CD8-positive, alpha-beta memory T cell (primary cell): ENCODE measurements around the gene TMEM217. TPM values are rescaled to one million over a fixed set of nuclear protein-coding genes. Genes with fewer than 3 reads are reported as not detected.

ENCODE experiments used
- CTCF ChIA-PET: fragments of 350-600 bp; sonication (Branson Sonifier 250); formaldehyde crosslinking; loops from one replicate; lab custom pipeline; 2021; ENCODE audit warnings: antibody characterized with exemption; lab: Charles Lee
- POLR2A ChIA-PET: fragments of 350-600 bp; sonication (Branson Sonifier 250); formaldehyde crosslinking; loops from one replicate; lab custom pipeline; 2021; ENCODE audit warnings: antibody characterized with exemption; lab: Charles Lee
- DNase-seq, 5 donors: peaks; one replicate each; pipeline versions ENCODE4 v3.0.0 to v3.0.0-alpha.2; 2020 to 2022; ENCODE audit warnings: mixed read lengths in 1 of 5
- H3K27ac ChIP-seq: one replicate; pipeline ENCODE4 v1.7.0; 2013; ENCODE audit warnings: low read depth, mild to moderate bottlenecking, low read length, moderate library complexity
- H3K27me3 ChIP-seq: 2 replicates; pipeline ENCODE4 v1.7.0; 2013; ENCODE audit warnings: low read length, mild to moderate bottlenecking; ENCODE audit not compliant: insufficient read depth, poor library complexity, severe bottlenecking
- H3K36me3 ChIP-seq: 2 replicates; pipeline ENCODE4 v1.7.0; 2013; ENCODE audit warnings: mild to moderate bottlenecking, low read length, moderate library complexity; ENCODE audit not compliant: insufficient read depth
- H3K4me1 ChIP-seq: 2 replicates; pipeline ENCODE4 v1.7.0; 2013; ENCODE audit warnings: mild to moderate bottlenecking, low read length, moderate library complexity; ENCODE audit not compliant: insufficient read depth
- H3K4me3 ChIP-seq: 2 replicates; pipeline ENCODE4 v1.7.0; 2013; ENCODE audit warnings: mild to moderate bottlenecking, low read length
- H3K9me3 ChIP-seq: 2 replicates; pipeline ENCODE4 v1.7.0; 2013; ENCODE audit warnings: mild to moderate bottlenecking, low read length
- H3K27ac Mint-ChIP-seq, 8 donors: one replicate each; pipeline ENCODE4 v1.8.0; 2020 to 2021; ENCODE audit warnings: mixed read lengths in 8 of 8, mild to moderate bottlenecking in 6 of 8, inconsistent platforms in 3 of 8, moderate library complexity in 3 of 8
- H3K27me3 Mint-ChIP-seq, 2 donors: one replicate each; pipeline ENCODE4 v1.8.0; 2020 to 2021; ENCODE audit warnings: mixed read lengths in 2 of 2, mild to moderate bottlenecking in 1 of 2, moderate library complexity in 1 of 2
- H3K36me3 Mint-ChIP-seq, 3 donors: one replicate each; pipeline ENCODE4 v1.8.0; 2020 to 2021; ENCODE audit warnings: mixed read lengths in 3 of 3, inconsistent platforms in 1 of 3, mild to moderate bottlenecking in 1 of 3
- H3K4me1 Mint-ChIP-seq, 3 donors: one replicate each; pipeline ENCODE4 v1.8.0; 2020 to 2021; ENCODE audit warnings: mixed read lengths in 3 of 3, inconsistent platforms in 1 of 3, mild to moderate bottlenecking in 1 of 3
- H3K4me3 Mint-ChIP-seq, 7 donors: one replicate each; pipeline ENCODE4 v1.8.0; 2020 to 2021; ENCODE audit warnings: mixed read lengths in 7 of 7, mild to moderate bottlenecking in 6 of 7, moderate library complexity in 4 of 7, inconsistent platforms in 2 of 7
- H3K9me3 Mint-ChIP-seq, 5 donors: one replicate each; pipeline ENCODE4 v1.8.0; 2020 to 2022; ENCODE audit warnings: mixed read lengths in 5 of 5, mild to moderate bottlenecking in 3 of 5, moderate library complexity in 2 of 5, inconsistent platforms in 1 of 5
- polyA plus RNA-seq: library from polyadenylated mRNA; unstranded; fragments of 300-500 nt; fragmentation: Illumina TruSeq; gene quantifications from one replicate; pipeline ENCODE4 v1.2.3, GENCODE V29; 2021
- total RNA-seq, 2 experiments: library from RNA; stranded (reverse); gene quantifications; one replicate each; pipeline ENCODE4 v1.2.3, GENCODE V29; 2021

TMEM217 gene
- total and polyA plus RNA-seq, 3 experiments from 2014 or later: 0.44 to 6.6 (median 4.2) TPM

DNA sequence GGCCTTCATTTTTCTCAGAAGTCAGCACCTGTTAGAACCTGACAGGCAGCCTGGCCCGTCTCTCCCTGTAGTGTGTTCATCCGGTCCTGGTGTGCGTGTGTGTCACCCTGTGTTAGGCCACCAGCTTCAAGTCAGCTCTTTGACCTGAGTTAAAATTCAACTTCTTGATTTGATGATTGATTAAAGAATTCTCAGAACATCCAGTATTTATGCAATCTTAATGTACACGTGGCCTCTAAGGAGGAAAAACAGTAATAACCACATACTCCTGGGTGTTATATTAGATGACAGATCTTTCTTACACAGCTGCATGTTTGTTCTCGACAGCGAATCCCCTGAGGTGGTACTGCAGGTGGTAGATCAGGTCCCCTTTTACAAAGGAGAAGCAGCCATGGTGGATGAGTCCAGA is 19.1 kb upstream of the TMEM217 start:
- Histone ChIP-seq H3K4me3 (no peak overlapping the region), H3K36me3 (peaks cover 16% of the 10 kb centered on the region), H3K27ac (no peak overlapping the region), H3K27me3 (no peaks in the 10 kb centered on the region), H3K9me3 (no peaks in the 10 kb centered on the region), H3K4me1 (peaks cover 7% of the 10 kb centered on the region)
- no peaks in the 10 kb centered on the region for H3K9me3 Mint-ChIP-seq
- POLR2A ChIA-PET: no interaction called here
- H3K27ac Mint-ChIP-seq: no peak overlapping the region
- CTCF ChIA-PET: interaction anchor here (0.5 to 0.7 kb wide), 2 partner anchors 49 to 516 kb away, joined by 3 read pairs; no protein-coding TSS in a partner anchor
- DNase-seq: no peak
- no peaks in the 10 kb centered on the region for H3K27me3 Mint-ChIP-seq
- peaks cover 3 to 60% (median 10%) of the 10 kb centered on the region in 3 donors for H3K36me3 Mint-ChIP-seq
- H3K4me3 Mint-ChIP-seq: no peak overlapping the region
- peaks cover 34 to 55% (median 52%) of the 10 kb centered on the region in 3 donors for H3K4me1 Mint-ChIP-seq

DNA sequence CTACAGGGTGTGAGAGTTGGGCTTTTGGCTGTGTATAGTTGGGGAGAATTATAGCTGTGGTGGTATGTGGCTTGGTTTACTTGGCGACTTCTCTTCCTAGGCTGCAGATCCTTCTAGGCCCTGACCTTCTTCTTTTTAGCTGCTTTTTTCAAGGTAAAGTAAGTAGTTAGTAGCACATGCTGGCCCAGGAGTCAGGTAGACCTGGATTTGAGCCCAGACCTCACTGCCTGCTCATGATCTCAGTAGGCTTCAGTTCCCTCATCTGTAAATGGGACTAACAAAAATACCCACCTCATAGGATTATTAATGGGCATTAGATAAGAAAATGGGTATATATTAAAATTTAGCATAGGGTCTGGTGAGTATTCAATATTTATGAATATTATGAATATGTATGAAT is 17.4 kb upstream of the TMEM217 start:
- POLR2A ChIA-PET: interaction anchor here (0.5 kb wide), 1 partner anchor 1617 kb away, joined by 3 read pairs; no protein-coding TSS in a partner anchor
- peaks cover 3 to 55% (median 13%) of the 10 kb centered on the region in 3 donors for H3K36me3 Mint-ChIP-seq
- no peak overlapping the region for H3K27ac ChIP-seq
- H3K4me3 Mint-ChIP-seq: no peak overlapping the region
- no peaks in the 10 kb centered on the region for H3K27me3 Mint-ChIP-seq
- H3K27me3 ChIP-seq: no peaks in the 10 kb centered on the region
- H3K4me1 ChIP-seq: peaks cover 7% of the 10 kb centered on the region
- no peak overlapping the region for H3K4me3 ChIP-seq
- H3K9me3 ChIP-seq: no peaks in the 10 kb centered on the region
- H3K4me1 Mint-ChIP-seq: peaks cover 37 to 64% (median 52%) of the 10 kb centered on the region in 3 donors
- H3K27ac Mint-ChIP-seq: peak overlapping the region in 2 of 8 donors; percentile 25 to 60
- DNase-seq: no peak
- peaks cover 12% of the 10 kb centered on the region for H3K36me3 ChIP-seq
- CTCF ChIA-PET: no interaction called here
- no peaks in the 10 kb centered on the region for H3K9me3 Mint-ChIP-seq

- Mint-ChIP-seq H3K4me1 (peaks cover 29 to 56% (median 48%) of the 10 kb centered on the region in 3 donors), H3K4me3 (no peak overlapping the region)
Measured at GRCh38 chr6:37273690-37274089, 15.7 kb upstream of the TMEM217 start.

GRCh38 chr6:37272834-37273566 is 15.1 kb upstream of the TMEM217 start:
- Histone ChIP-seq H3K4me3 (no peak overlapping the region), H3K27ac (no peak overlapping the region), H3K9me3 (no peaks in the 10 kb centered on the region), H3K4me1 (peaks cover 7% of the 10 kb centered on the region), H3K27me3 (no peaks in the 10 kb centered on the region), H3K36me3 (no peaks in the 10 kb centered on the region)
- H3K27me3 Mint-ChIP-seq: no peaks in the 10 kb centered on the region
- H3K9me3 Mint-ChIP-seq: no peaks in the 10 kb centered on the region
- H3K27ac Mint-ChIP-seq: peak overlapping the region in 5 of 8 donors; percentile 29 to 73 (median 56)
- no peak for DNase-seq
- H3K4me1 Mint-ChIP-seq: peaks cover 29 to 51% (median 42%) of the 10 kb centered on the region in 3 donors
- ChIA-PET CTCF (no interaction called here), POLR2A (no interaction called here)
- peak overlapping the region in 5 of 7 donors; percentile 14 to 53 (median 38) for H3K4me3 Mint-ChIP-seq
- H3K36me3 Mint-ChIP-seq: peaks cover 3 to 54% (median 19%) of the 10 kb centered on the region in 3 donors

More at GRCh38 chr6:37273690-37274089, 15.7 kb upstream of the TMEM217 start:
- Mint-ChIP-seq H3K9me3 (no peaks in the 10 kb centered on the region), H3K27me3 (no peaks in the 10 kb centered on the region), H3K27ac (peak overlapping the region in 1 of 8 donors; percentile 48), H3K36me3 (peaks cover 3 to 51% (median 19%) of the 10 kb centered on the region in 3 donors)
- no peak for DNase-seq
- no peaks in the 10 kb centered on the region for H3K9me3 ChIP-seq
- H3K27ac ChIP-seq: no peak overlapping the region
- ChIA-PET POLR2A (no interaction called here), CTCF (no interaction called here)
- H3K36me3 ChIP-seq: no peaks in the 10 kb centered on the region
- no peak overlapping the region for H3K4me3 ChIP-seq
- peaks cover 7% of the 10 kb centered on the region for H3K4me1 ChIP-seq
- no peaks in the 10 kb centered on the region for H3K27me3 ChIP-seq

DNA sequence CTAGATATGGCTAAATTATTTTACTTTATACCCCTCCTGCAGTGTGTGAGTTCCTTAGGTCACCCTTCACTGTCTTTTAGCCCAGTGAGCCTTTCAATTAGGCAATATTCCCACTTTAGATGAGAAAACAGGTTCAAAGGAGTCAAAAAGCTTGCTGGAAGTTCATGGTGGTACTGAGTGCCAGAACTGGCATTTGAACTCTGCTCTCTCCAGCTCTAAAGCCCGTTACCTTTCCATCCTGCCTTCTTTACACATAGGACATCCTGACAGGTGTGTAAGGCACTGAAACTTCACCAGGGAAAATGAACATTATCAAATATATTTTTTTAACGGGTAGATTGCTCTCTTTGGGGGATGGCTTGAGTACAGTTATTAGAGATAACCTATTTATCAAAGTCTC is 11.2 kb upstream of the TMEM217 start:
- Mint-ChIP-seq H3K27ac (no peak overlapping the region), H3K4me3 (no peak overlapping the region), H3K4me1 (peaks cover 26 to 46% (median 37%) of the 10 kb centered on the region in 3 donors), H3K9me3 (no peaks in the 10 kb centered on the region), H3K27me3 (no peaks in the 10 kb centered on the region), H3K36me3 (peaks cover 3 to 45% (median 21%) of the 10 kb centered on the region in 3 donors)
- Histone ChIP-seq H3K27me3 (no peaks in the 10 kb centered on the region), H3K4me1 (peaks cover 7% of the 10 kb centered on the region), H3K4me3 (no peak overlapping the region), H3K36me3 (no peaks in the 10 kb centered on the region), H3K9me3 (no peaks in the 10 kb centered on the region), H3K27ac (no peak overlapping the region)
- CTCF ChIA-PET: no interaction called here
- no peak for DNase-seq
- POLR2A ChIA-PET: no interaction called here

GRCh38 chr6:37265860-37266259 is 7.9 kb upstream of the TMEM217 start:
- Histone ChIP-seq H3K27me3 (no peaks in the 10 kb centered on the region), H3K36me3 (no peaks in the 10 kb centered on the region), H3K4me1 (no peaks in the 10 kb centered on the region), H3K27ac (no peak overlapping the region), H3K4me3 (no peak overlapping the region), H3K9me3 (no peaks in the 10 kb centered on the region)
- Mint-ChIP-seq H3K4me1 (peaks cover 27 to 43% (median 40%) of the 10 kb centered on the region in 3 donors), H3K27me3 (no peaks in the 10 kb centered on the region), H3K36me3 (peaks cover 0 to 36% (median 20%) of the 10 kb centered on the region in 3 donors), H3K4me3 (no peak overlapping the region), H3K9me3 (no peaks in the 10 kb centered on the region), H3K27ac (no peak overlapping the region)
- ChIA-PET CTCF (no interaction called here), POLR2A (no interaction called here)
- DNase-seq: no peak

- Mint-ChIP-seq H3K36me3 (peaks cover 0 to 30% (median 15%) of the 10 kb centered on the region in 3 donors), H3K4me3 (no peak overlapping the region), H3K9me3 (no peaks in the 10 kb centered on the region), H3K27me3 (no peaks in the 10 kb centered on the region), H3K4me1 (peaks cover 31 to 51% (median 43%) of the 10 kb centered on the region in 3 donors), H3K27ac (peak overlapping the region in 1 of 8 donors; percentile 42)
- ChIA-PET CTCF (no interaction called here), POLR2A (no interaction called here)
- H3K27ac ChIP-seq: no peak overlapping the region
- H3K27me3 ChIP-seq: no peaks in the 10 kb centered on the region
- H3K36me3 ChIP-seq: no peaks in the 10 kb centered on the region
- H3K4me3 ChIP-seq: no peak overlapping the region
- no peak for DNase-seq
- H3K9me3 ChIP-seq: no peaks in the 10 kb centered on the region
- H3K4me1 ChIP-seq: peaks cover 2% of the 10 kb centered on the region
Measured at GRCh38 chr6:37265001-37265400, 7.1 kb upstream of the TMEM217 start.

GRCh38 chr6:37262446-37263026 is 4.6 kb upstream of the TMEM217 start:
- H3K4me3 Mint-ChIP-seq: no peak overlapping the region
- CTCF ChIA-PET: no interaction called here
- H3K4me3 ChIP-seq: no peak overlapping the region
- peaks cover 21% of the 10 kb centered on the region for H3K4me1 ChIP-seq
- H3K27ac ChIP-seq: no peak overlapping the region
- H3K27ac Mint-ChIP-seq: peak overlapping the region in 2 of 8 donors; percentile 8 to 23
- H3K4me1 Mint-ChIP-seq: peaks cover 49 to 74% (median 66%) of the 10 kb centered on the region in 3 donors
- POLR2A ChIA-PET: no interaction called here
- peaks cover 0 to 15% (median 5%) of the 10 kb centered on the region in 3 donors for H3K36me3 Mint-ChIP-seq
- no peaks in the 10 kb centered on the region for H3K9me3 ChIP-seq
- H3K27me3 Mint-ChIP-seq: no peaks in the 10 kb centered on the region
- no peak for DNase-seq
- H3K27me3 ChIP-seq: no peaks in the 10 kb centered on the region
- H3K36me3 ChIP-seq: no peaks in the 10 kb centered on the region
- H3K9me3 Mint-ChIP-seq: no peaks in the 10 kb centered on the region
